A673 (cell line): Measurements from ENCODE around the gene RFXAP. TPM values are rescaled to one million over a fixed set of nuclear protein-coding genes. Genes with fewer than 3 reads are reported as not detected.

ENCODE experiments used
- BruUV-seq: library from RNA; stranded (reverse); fragments of 400-500 nt; replicated peaks from 2 replicates; lab custom pipeline; 2021; lab: Mats Ljungman, UMichigan
- CTCF ChIA-PET: fragments of 300-600 bp; sonication (Branson Sonifier 250); formaldehyde crosslinking; loops from one replicate; lab custom pipeline; 2022; ENCODE audit warnings: antibody characterized with exemption; lab: Charles Lee
- POLR2A ChIA-PET: fragments of 300-600 bp; sonication (Branson Sonifier 250); formaldehyde crosslinking; loops from one replicate; lab custom pipeline; 2022; ENCODE audit warnings: antibody characterized with exemption; ENCODE audit not compliant: low non-redundant PET; lab: Charles Lee
- DNase-seq: peaks from one replicate; pipeline ENCODE4 v3.0.0-alpha.2; 2015; ENCODE audit warnings: low spot score
- H3K27ac ChIP-seq: fragments of 200-600 bp; sonication (generic); 2 replicates; pipeline ENCODE4 v1.5.1; 2016; ENCODE audit warnings: mixed run types, low read depth, mild to moderate bottlenecking, mixed read lengths, antibody characterized with exemption, low read length; ENCODE audit not compliant: poor library complexity, severe bottlenecking
- H3K27me3 ChIP-seq: fragments of 200-600 bp; sonication (generic); replicated peaks from 2 replicates; pipeline ENCODE4 v1.6.1; 2017; ENCODE audit warnings: mixed run types, low read depth, mild to moderate bottlenecking, mixed read lengths, antibody characterized with exemption, low read length; ENCODE audit not compliant: insufficient read depth, poor library complexity
- H3K36me3 ChIP-seq: fragments of 200-600 bp; sonication (generic); 2 replicates; pipeline ENCODE4 v1.6.1; 2016; ENCODE audit warnings: mixed run types, mild to moderate bottlenecking, mixed read lengths, antibody characterized with exemption, low read length; ENCODE audit not compliant: insufficient read depth, poor library complexity, severe bottlenecking
- H3K4me1 ChIP-seq: fragments of 200-600 bp; sonication (generic); 2 replicates; pipeline ENCODE4 v1.6.1; 2017; ENCODE audit warnings: mixed run types, mild to moderate bottlenecking, mixed read lengths, antibody characterized with exemption, low read length; ENCODE audit not compliant: insufficient read depth, poor library complexity, severe bottlenecking
- H3K4me3 ChIP-seq: fragments of 200-600 bp; sonication (generic); 2 replicates; pipeline ENCODE4 v1.5.1; 2016; ENCODE audit warnings: low read depth, mixed run types, mild to moderate bottlenecking, mixed read lengths, low read length; ENCODE audit not compliant: poor library complexity, severe bottlenecking
- H3K9me3 ChIP-seq: fragments of 200-600 bp; sonication (generic); 2 replicates; pipeline ENCODE4 v1.6.1; 2016; ENCODE audit warnings: mixed run types, low read depth, mild to moderate bottlenecking, mixed read lengths, antibody characterized with exemption, low read length; ENCODE audit not compliant: poor library complexity, severe bottlenecking
- CTCF ChIP-seq: fragments of 300-800, 200-600 bp; sonication (generic); conservative IDR thresholded peaks from 2 replicates; pipeline ENCODE4 v1.5.1; 2017; ENCODE audit warnings: low read depth, mild to moderate bottlenecking, antibody characterized with exemption, low read length, moderate library complexity, mixed read lengths
- EZH2 ChIP-seq: fragments of 200-600 bp; sonication (generic); IDR thresholded peaks from 2 replicates; pipeline ENCODE4 v1.6.1; 2017; ENCODE audit warnings: borderline replicate concordance, low read depth, mild to moderate bottlenecking, mixed read lengths, antibody characterized with exemption, low read length; ENCODE audit not compliant: poor library complexity, severe bottlenecking
- intact Hi-C: fragments of 100-400 bp; cut with micrococcal nuclease; formaldehyde crosslinking; loops from one replicate; pipeline ENCODE4 v1.10.0; 2022; ENCODE audit not compliant: unreplicated experiment
- total RNA-seq: library from RNA; stranded (reverse); gene quantifications from 2 replicates; pipeline ENCODE4 v1.2.3, GENCODE V29; 2021

Gene RFXAP
- total RNA-seq, 1 experiment from 2014 or later = 29.2 TPM

DNA sequence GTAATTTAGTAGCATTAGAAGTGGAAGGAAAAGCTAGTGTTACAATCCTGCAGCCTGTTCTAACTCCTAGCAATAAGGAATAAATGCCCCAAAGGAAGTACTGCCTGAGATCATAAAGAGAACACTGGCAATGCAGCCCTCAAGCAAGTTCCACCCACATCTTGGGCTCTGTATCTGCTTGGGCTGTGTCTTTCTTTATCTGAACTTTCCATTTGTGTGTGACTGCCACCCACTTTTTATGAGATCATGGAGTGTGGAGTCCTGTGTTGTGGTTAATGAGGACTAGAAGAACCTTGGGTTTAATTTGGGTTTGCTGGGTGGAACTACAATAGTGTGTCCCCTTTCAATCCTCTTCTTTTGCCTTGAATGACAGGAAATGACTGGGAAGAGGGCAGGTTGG lies 38.2 kb downstream of the RFXAP start:
- ChIA-PET POLR2A (no interaction called here), CTCF (interaction anchor here (1.2 kb wide), 1 partner anchor 16 kb away, joined by 3 read pairs; no protein-coding TSS in a partner anchor)
- TF ChIP-seq EZH2 = no peak
- Histone ChIP-seq H3K27ac (peak overlapping the region; percentile 61), H3K4me1 (no peaks in the 10 kb centered on the region), H3K4me3 (no peak overlapping the region), H3K9me3 (no peaks in the 10 kb centered on the region), H3K27me3 (no peaks in the 10 kb centered on the region), H3K36me3 (peaks cover 14% of the 10 kb centered on the region)
- intact Hi-C loops = loop anchor here (5.0 kb wide), 1 partner anchor 60 kb away; no protein-coding TSS in a partner anchor
- DNase-seq = no peak
- no TSS peak for BruUV-seq

DNA sequence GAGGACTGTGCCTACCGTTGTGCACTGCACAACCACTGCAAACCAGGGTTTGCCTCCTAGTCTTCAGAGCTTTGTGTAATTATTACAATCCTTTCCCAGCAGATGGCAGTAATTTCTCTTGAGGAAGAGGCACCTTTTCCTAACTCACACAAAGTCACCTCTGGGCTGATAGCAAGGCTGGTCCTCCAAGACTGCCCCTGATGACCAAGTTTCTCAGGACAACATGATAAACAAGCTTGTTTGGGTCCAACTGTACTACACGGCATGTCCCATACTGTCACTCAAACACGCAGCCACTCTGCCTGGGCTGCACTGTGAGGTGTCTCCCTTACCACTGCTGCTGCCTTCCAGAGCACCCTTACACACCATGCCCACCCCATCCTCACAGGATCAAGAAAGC lies 39.3 kb downstream of the RFXAP start:
- no peak overlapping the region for H3K27ac ChIP-seq
- H3K36me3 ChIP-seq = peaks cover 4% of the 10 kb centered on the region
- TF ChIP-seq CTCF (peak; percentile 67), EZH2 (no peak)
- POLR2A ChIA-PET = interaction anchor here (0.6 kb wide), 1 partner anchor 144 kb away, joined by 3 read pairs; no protein-coding TSS in a partner anchor
- H3K9me3 ChIP-seq = no peaks in the 10 kb centered on the region
- DNase-seq = peak; percentile 83
- H3K27me3 ChIP-seq = no peaks in the 10 kb centered on the region
- H3K4me1 ChIP-seq = no peaks in the 10 kb centered on the region
- CTCF ChIA-PET = interaction anchor here (1.0 to 1.4 kb wide), 4 partner anchors 17 to 575 kb away, joined by 3 to 27 read pairs (median 3); no protein-coding TSS in a partner anchor
- intact Hi-C loops = loop anchor here (1.0 to 5.0 kb wide), 2 partner anchors 59 to 123 kb away; no protein-coding TSS in a partner anchor
- H3K4me3 ChIP-seq = no peak overlapping the region
- BruUV-seq = no TSS peak

DNA sequence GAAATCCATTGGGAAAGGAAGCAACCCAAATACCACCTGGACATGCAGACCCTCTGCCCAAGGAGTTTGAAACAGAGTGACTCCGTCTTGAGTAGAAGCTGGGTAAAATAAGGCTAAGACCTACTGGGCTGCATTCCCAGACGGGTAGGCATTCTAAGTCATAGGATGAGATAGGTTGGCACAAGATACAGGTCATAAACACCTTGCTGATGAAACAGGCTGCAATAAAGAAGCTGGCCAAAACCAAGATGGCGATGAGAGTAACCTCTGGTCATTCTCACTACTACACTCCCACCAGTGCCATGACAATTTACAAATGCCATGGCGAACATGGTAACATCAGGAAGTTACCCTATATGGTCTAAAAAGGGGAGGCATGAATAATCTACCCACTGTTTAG lies 40.2 kb downstream of the RFXAP start:
- H3K4me1 ChIP-seq = no peaks in the 10 kb centered on the region
- H3K36me3 ChIP-seq = peaks cover 1% of the 10 kb centered on the region
- TF ChIP-seq EZH2 (no peak), CTCF (no peak)
- ChIA-PET POLR2A (no interaction called here), CTCF (interaction anchor here (1.4 kb wide), 1 partner anchor 122 kb away, joined by 27 read pairs; no protein-coding TSS in a partner anchor)
- H3K9me3 ChIP-seq = no peaks in the 10 kb centered on the region
- no peaks in the 10 kb centered on the region for H3K27me3 ChIP-seq
- H3K27ac ChIP-seq = peak overlapping the region; percentile 18
- DNase-seq = no peak
- intact Hi-C loops = loop anchor here (5.0 kb wide), 1 partner anchor 58 kb away; no protein-coding TSS in a partner anchor
- no TSS peak for BruUV-seq
- H3K4me3 ChIP-seq = no peak overlapping the region
